ENCODE measurements around the gene PER2.

DNA sequence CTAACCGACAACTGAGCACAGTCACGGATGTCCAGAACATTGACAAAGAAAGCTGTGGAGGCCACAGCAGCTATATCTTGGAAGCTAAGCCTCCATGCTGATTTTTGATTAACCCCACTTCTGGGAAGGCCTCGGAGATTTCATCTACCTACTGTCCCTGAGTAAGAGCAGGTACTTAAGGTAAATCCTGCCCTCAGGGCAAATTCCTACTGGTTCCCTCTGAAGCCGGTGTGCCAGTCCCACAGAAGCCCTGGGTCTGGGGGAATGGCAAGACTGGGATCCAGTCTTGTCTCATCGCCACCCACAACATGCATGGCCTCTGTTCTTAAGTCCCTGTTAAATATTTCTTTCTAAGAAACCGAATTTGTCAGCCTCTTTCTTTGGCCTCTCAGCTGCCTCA lies 18.7 kb downstream of the PER2 start:
- TF ChIP-seq, protein P1, sequence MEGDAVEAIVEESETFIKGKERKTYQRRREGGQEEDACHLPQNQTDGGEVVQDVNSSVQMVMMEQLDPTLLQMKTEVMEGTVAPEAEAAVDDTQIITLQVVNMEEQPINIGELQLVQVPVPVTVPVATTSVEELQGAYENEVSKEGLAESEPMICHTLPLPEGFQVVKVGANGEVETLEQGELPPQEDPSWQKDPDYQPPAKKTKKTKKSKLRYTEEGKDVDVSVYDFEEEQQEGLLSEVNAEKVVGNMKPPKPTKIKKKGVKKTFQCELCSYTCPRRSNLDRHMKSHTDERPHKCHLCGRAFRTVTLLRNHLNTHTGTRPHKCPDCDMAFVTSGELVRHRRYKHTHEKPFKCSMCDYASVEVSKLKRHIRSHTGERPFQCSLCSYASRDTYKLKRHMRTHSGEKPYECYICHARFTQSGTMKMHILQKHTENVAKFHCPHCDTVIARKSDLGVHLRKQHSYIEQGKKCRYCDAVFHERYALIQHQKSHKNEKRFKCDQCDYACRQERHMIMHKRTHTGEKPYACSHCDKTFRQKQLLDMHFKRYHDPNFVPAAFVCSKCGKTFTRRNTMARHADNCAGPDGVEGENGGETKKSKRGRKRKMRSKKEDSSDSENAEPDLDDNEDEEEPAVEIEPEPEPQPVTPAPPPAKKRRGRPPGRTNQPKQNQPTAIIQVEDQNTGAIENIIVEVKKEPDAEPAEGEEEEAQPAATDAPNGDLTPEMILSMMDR (IDR thresholded peaks at IDR 0.05) = no peak
- no peak for TF ChIP-seq POLR2A (IDR thresholded peaks at IDR 0.05)

Data from esophagus squamous epithelium (tissue), 4 donors.